ENCODE measurements around the gene ASCC3.
"Not testable (repeated sequence)": the region's sequence is repeated elsewhere in the genome, so short reads cannot be mapped to it uniquely, and the experiment has no call there.

Gene ASCC3

DNA sequence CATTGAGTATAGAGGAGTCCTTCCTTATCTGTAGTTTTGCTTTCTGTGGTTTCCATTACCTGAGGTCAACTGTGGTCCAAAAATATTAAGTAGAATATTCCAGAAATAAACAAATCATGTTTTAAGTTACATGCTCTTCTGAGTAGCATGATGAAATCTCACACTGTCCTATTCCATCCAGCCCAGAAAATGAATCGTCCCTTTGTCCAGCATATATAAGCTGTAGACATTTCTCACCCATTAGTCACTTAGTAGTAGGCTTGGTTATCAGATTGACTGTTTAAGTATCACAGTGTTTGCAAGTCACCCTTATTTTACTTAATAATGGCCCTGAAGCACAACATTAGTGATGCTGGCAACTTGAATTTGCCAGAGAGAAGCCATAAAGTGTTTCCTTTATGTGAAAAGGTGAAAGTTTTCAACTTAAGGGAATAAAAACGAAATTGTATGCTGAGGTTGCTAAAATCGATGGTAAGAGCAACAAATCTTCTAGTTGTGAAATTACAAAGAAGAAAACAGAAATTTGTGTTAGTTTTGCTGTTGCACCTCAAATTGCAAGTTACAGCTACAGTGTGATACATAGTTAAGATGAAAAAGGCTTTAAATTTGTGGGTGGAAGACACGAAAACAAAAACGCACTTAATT is 217.8 kb downstream of the ASCC3 start:
- FAIRE-seq, result no peak

GRCh38 chr6:100662264-100662663 is 218.9 kb downstream of the ASCC3 start:
- FAIRE-seq (no peak), DNase-seq (ENCODE audit: low spot score) (no peak)

More for the DNA sequence above, 217.8 kb downstream of the ASCC3 start:
- DNase-seq (ENCODE audit: low spot score), result no peak

DNA sequence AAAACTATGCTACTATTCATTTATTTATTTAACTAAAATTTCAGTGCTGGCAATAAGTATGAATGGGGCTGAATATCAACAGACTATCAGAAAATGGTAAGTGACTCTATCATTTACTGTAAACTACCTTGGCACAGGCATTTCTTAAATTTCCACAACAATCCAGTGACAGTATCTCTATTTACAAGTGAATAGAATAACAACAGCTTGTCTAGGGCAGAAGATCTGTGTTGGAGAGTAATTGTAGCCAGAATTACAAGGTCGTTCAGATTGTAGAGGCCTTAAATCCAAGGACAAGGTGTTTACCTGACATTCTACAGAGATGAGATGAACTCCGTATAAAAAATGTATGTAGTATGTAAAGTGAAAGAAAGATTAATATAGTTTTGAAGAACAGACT is 222.6 kb downstream of the ASCC3 start:
- FAIRE-seq, result no peak

DNA sequence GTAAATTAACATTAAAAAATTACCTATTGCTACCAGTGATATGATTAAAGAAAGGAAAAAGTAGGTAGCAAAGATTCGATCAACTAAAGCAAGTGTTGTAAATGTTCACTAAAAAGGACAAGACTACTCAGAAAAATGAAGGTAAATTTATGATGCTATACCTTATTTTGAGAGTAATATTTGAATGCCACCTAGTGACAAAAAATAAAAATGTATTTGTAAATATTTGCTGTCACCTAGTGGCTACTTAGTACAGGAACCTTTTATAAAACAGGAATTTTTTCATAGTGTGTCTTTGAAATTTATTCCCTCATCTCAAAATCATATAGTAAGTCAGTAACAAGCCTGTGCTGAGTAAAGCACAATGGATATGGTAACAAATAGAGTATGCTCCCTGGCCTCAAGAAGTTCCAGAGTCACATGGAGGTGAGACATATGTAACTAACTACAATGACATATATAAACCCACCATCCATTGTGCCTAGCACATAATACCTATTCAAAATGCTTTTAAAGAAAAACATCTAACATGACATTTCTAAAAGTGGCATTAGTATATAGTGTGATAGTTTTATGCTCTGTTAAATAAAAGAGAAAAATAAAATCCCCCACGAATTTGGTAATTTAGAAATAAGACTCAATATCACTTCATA is 223.3 kb downstream of the ASCC3 start:
- FAIRE-seq, result no peak

More for the DNA sequence above, 222.6 kb downstream of the ASCC3 start:
- no peak for DNase-seq (ENCODE audit: low spot score)

DNA sequence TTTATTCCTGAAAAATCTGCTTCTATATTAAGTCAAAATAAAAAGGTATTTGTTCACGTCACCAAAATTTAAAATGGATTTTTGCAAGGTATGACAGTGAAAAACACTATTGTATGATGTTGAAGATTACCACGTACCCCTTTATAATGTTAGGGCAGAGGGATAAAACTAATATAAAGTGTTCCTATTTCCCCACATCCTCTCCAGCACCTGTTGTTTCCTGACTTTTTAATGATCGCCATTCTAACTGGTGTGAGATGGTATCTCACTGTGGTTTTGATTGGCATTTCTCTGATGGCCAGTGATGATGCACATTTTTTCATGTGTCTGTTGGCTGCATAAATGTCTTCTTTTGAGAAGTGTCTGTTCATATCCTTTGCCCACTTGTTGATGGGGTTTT is 240.0 kb downstream of the ASCC3 start:
- FAIRE-seq; DNase-seq (ENCODE audit: low spot score): not testable (repeated sequence)

More for the DNA sequence above, 223.3 kb downstream of the ASCC3 start:
- no peak for DNase-seq (ENCODE audit: low spot score)

DNA sequence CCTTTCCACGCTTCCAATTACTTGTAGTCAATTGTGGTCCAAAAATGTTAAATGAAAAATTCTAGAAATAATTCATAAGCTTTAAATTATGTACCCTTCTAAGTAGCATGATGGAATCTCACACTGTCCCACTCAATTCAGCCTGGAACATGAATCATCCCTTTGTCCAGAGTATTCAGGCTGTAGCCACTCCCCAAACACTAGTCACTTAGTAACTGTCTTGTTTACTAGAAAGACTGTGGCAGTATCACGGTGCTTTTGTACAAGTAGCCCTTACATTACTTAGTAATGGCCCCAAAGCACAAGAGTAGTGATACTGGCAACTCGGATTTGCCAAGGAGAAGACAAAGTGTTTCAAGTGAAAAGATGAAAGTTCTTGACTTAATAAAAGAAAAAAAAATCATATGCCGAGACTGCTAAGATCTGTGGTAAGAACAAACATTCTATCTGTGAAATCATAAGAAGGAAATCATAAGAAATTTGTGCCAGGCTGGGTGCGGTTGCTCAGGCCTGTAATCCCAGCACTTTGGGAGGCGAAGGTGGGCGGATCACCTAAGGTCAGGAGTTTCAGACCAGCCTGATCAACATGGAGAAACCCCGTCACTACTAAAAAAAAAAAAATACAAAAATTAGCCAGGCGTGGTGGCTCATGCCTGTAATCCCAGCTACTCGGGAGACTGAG is 247.9 kb downstream of the ASCC3 start:
- no peak for FAIRE-seq

DNA sequence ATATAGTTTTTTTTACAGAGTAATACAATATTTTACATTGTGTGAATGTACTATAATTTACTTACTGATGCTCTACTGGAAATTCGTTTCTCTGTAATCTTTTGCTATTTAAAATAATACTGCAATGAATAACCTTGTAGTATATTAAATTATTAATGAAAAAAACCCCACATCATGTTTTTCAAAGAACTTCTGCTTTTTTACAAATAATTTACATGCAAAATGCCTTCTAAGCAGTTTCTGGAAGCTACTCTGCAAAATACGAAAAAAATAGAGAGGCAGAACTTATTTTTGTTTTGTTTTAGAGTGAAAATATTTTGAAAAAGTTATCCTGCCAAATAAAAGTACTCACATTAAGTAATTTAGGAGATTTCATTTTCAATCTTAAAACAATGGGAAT is 250.6 kb downstream of the ASCC3 start:
- no peak for DNase-seq (ENCODE audit: low spot score)

More for the DNA sequence above, 247.9 kb downstream of the ASCC3 start:
- peak; percentile 7 for DNase-seq (ENCODE audit: low spot score)

DNA sequence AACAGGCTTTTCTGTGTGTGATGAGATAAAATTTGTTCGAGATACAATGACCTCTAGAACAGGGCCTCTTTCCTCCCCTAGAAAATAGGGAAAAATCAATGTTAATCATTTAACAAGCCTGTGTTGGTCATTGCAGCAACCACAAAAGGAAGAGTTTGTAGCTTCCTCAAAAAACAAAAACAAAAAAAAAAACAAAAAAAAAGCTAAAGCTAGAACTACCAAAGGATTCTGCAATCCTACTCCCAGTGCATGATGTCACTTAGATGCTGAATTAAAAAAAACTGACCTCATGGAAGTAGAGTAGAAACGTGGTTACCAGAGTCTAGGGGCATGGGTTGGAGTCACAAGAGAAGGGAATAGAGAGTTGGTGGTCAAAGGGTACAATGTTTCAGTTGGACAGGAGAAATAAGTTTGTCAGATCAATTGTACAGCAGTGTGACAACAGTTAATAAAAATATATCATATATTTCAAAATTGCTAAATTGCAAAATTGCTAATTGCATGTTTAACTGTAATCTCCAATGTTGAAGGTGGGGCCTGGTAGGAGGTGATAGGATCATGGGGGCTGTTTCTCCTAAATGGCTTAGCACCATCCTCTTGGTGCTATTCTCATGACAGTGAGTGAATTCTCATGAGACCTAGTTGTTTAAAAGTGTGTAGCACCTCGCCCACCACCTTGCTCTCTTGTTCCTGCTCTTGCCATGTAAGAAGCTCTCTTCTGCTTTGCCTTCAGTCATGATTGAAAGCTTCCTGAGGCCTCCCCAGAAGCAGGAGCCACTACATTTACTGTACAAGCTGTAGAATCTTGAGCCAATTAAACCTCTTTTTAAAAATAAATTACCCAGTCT is 253.0 kb downstream of the ASCC3 start:
- FAIRE-seq, result no peak
- no peak for DNase-seq (ENCODE audit: low spot score)

More for the DNA sequence above, 250.6 kb downstream of the ASCC3 start:
- no peak for FAIRE-seq

DNA sequence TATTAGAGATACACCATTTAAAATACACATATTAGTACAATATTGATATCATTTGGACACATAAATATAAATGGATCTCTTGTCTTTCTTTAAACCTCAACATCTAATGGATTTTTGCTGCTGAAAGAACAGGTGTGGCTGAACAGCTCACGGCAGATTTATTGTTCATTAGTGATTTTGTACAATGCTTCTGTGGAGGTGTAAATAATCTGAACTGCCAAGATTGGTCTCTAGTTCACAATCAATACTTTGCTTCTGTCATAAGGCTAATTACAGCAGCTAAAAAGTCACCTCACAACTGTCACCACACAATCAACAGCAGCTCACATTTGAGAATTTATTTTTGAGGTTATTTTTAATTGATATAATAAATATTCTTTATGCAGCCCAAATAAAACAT is 254.4 kb downstream of the ASCC3 start:
- DNase-seq (ENCODE audit: low spot score), result no peak
- no peak for FAIRE-seq

- DNase-seq (ENCODE audit: low spot score) (no peak), FAIRE-seq (no peak)
Observed at GRCh38 chr6:100622907-100623692, 258.0 kb downstream of the ASCC3 start.

GRCh38 chr6:100620085-100620840 is 260.9 kb downstream of the ASCC3 start:
- FAIRE-seq, result no peak
- peak; percentile 2 for DNase-seq (ENCODE audit: low spot score)

DNA sequence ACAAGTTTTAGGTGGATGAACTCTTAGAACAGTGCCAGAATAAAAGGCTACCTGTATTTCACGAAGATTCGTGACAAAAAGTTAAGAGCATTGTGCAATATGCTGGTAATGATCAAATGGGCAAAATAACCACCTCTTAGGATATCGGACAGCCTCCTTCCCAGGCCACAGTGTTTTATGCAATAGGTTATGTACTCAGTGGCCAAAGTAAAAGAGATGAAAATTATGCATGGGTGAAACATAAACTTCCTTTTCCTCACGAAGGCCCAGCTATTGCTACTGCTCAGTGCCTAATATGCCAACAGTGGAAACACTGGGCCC is 262.8 kb downstream of the ASCC3 start:
- DNase-seq (ENCODE audit: low spot score), result no peak
- FAIRE-seq, result no peak

GRCh38 chr6:100617633-100618350 is 263.3 kb downstream of the ASCC3 start:
- DNase-seq (ENCODE audit: low spot score) (no peak), FAIRE-seq (no peak)

DNA sequence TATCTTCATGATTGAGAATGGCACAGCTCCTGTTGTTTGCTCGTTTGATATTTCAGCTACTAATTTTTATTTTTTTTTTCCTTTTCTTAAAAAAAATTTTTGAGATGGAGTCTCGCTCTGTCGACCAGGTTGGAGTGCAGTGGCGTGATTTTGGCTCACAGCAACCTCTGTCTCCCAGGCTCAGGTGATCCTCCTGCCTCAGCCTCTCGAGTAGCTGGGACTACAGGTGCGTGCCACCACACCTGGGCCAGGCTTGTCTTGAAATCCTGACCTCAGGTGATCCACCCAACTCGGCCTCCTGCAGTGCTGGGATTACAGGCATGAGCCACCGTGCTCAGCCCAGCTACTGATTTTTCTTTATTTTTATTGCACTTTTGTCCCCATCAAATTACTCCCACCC is 266.2 kb downstream of the ASCC3 start:
- no peak for DNase-seq (ENCODE audit: low spot score)
- no peak for FAIRE-seq

- DNase-seq (ENCODE audit: low spot score) (no peak), FAIRE-seq (no peak)
Observed at GRCh38 chr6:100614386-100614785, 266.7 kb downstream of the ASCC3 start.

- DNase-seq (ENCODE audit: low spot score), result no peak
- FAIRE-seq, result no peak
Observed at GRCh38 chr6:100613656-100614055, 267.5 kb downstream of the ASCC3 start.

DNA sequence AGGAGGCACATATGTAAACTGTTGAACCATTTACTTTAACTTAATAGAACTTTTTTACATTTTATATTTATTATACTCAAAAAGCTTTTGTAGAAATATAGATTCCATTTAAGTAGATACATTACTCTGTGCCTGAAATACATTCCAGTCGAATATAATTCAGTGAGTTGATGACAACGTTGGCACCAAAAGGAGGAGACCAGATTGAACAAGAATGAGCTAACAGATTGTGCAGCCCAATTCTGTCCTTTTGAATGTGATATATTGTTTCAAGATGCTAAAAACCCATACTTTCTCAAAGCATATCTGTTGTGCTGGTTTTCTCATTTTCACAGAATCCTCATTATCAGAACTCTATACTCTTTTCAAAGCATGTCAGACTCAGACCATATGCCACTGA is 269.0 kb downstream of the ASCC3 start:
- FAIRE-seq (no peak), DNase-seq (ENCODE audit: low spot score) (no peak)

DNA sequence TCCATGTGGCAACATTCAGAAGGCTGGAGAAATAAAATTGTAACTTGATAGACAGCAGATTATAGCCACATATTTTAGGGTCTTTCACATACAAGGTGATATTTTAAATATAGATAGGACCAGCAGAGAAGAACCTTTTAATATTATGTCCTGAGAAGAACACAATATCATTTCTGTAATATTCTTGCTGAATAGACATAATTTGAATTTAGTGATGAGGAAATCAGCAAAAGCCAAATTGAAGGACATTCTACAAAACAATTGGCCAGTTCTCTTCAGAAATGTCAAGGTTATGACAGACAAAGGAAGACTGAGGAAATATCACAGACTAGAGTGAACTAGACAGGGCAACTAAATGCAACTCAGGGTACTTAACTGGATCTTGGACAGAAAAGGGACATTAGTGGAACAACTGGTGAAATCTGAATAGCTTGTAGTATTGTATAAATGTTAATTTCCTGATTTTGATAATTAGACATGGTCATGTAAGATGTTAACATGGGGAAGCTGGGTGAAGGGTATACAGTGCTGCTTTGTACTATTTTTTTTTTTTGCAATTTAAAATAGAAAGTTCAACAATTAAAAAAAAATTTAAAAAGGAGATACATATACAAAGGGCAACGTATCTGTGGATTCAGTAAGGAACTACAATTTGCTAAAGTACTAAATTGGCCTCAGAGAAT is 281.9 kb downstream of the ASCC3 start:
- DNase-seq (ENCODE audit: low spot score) (no peak), FAIRE-seq (no peak)

DNA sequence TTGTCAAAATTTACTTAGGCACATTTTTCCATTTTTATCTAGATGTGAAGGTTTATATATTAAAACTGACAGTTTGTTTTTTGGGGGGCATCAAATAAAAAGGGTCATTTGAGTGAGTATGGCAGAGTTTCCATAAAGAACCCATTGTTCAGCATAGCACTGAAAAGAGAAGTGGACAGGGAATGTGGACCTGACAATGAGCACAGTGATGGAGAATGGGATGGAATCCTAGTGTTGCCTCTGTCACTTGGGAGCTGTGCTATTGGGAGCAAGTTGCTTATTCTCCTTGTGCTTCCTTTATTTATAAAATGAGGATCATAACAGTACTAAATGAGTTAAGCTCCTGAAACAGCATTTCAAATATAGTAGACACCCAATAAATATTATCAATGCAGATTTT is 285.7 kb downstream of the ASCC3 start:
- DNase-seq (ENCODE audit: low spot score) (no peak), FAIRE-seq (no peak)
